NCI-H226 (cell line): ENCODE measurements around the gene PRXL2A.
"Not testable (repeated sequence)": the region's sequence is repeated elsewhere in the genome, so short reads cannot be mapped to it uniquely, and the experiment has no call there.

Experiments used
- DNase-seq: peaks from one replicate; pipeline ENCODE4 v3.0.0-alpha.2; 2015

Gene PRXL2A, protein sequence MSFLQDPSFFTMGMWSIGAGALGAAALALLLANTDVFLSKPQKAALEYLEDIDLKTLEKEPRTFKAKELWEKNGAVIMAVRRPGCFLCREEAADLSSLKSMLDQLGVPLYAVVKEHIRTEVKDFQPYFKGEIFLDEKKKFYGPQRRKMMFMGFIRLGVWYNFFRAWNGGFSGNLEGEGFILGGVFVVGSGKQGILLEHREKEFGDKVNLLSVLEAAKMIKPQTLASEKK

GRCh38 chr10:80408242-80409101, at the start of gene PRXL2A:
Gene PRXL2A (plus strand): TSS chr10:80408551. CDS start chr10:80420468, 11,917 bp downstream.
- DNase-seq: no peak

DNA sequence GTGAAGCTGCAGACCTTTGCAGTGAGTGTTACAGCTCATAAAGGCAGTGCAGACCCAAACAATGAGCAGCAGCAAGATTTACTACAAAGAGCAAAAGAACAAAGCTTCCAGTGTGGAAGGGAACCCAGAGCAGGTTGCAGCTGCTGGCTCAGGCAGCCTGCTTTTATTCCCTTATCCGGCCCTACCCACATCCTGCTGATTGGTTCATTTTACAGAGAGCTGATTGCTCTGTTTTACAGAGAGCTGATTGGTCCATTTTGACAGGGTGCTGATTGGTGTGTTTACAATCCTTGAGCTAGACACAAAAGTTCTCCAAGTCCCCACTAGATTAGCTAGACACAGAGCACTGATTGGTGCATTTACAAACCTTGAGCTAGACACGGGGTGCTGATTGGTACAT, 49.4 kb upstream of the PRXL2A start:
- DNase-seq: not testable (repeated sequence)

- DNase-seq: no peak
Measured at GRCh38 chr10:80359644-80360043, 48.7 kb upstream of the PRXL2A start.

- no peak for DNase-seq
Measured at GRCh38 chr10:80365510-80365909, 42.8 kb upstream of the PRXL2A start.

DNA sequence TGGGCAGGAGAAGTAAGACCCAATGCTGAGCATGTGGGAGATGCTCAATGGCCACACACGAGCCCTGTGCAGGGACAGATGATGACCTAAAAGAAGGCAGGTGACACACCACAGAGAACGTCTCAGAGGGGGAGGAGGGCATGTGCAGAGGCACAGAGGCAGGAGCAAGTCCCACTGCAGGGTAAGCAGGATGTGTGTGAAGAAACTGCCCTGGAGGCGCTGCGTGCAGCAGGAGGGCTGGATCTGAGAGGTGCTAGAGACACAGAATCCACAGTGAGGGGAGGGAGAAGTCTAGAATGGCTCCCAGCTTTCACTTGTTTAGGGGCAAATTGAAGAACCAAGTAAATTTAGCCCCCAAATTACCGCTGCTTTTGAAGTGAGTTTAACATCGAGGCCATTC, 36.9 kb upstream of the PRXL2A start:
- no peak for DNase-seq

DNA sequence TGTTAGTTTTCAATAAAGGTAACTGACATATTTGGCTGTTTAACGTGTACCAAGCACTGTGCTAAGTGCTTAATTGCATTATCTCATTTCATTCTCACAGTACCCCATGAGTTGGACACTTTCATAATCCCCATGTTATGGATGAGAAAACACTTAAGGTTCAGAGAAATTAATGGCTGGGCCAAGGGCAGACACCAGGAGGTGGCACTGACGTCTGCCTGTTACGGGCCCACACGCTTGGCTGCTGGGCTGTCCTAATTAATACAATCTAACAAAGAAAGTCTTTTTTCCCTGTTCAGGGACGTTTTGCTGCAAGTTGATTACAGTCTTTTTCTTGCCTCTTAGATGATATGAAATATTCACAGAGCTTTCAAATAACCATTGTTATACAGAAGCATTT, 35.7 kb upstream of the PRXL2A start:
- DNase-seq: no peak

DNA sequence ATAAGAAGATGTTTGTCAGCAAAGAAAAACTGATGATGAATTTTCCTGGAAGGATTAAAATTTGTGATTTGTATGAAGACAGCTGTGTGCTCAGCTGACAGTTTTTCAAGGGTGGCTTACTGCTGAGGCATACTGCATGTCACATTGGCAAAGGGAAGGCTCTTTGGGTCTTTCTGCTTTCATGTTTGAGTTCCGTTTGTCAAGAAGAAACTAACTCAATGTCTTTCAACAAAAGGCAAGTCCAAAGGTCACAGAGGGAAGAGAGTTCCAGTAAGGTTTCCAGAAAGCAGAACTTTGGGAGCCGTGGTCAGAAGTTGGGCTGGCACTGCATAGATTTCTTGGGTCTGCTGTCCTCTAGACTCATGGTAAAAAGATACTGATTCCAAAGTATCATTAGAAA, 34.8 kb upstream of the PRXL2A start:
- DNase-seq: no peak

DNA sequence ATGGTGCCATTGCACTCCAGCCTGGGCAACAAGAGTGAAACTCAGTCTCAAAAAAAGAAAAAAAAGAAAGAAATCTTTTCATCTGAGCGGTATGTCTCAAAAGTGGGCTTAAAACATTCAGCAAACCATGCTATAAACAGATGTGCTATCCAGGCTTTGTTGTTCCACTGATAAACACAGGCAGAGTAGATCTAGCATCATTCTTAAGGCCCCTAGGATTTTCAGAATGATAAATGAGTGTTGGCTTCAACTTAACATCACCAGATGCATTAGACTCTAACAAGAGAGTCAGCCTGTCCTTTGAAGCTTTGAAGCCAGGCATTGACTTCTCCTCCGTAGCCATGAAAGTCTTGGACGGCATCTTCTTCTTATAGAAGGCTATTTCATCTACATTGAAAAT, 28.6 kb upstream of the PRXL2A start:
- DNase-seq: no peak

DNA sequence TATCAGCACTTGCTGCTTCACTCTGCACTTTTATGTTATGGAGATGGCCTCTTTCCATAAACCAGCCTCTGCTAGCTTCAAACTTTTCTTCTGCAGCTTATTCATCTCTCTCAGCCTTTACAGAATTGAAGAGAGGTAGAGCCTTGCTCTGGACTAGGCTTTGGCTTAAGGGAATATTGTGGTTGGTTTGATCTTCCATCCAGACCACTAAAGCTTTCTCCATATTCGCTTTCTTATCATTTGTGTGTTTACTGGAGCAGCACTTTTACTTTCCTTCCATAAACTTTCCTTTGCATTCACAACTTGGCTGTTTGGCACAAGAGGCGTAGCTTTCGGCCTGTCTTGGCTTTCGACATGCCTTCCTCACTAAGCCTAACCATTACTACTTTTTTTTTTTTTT, 28.2 kb upstream of the PRXL2A start:
- no peak for DNase-seq

GRCh38 chr10:80382989-80383388, 25.4 kb upstream of the PRXL2A start:
- no peak for DNase-seq

- no peak for DNase-seq
Measured at GRCh38 chr10:80390740-80391139, 17.6 kb upstream of the PRXL2A start.

GRCh38 chr10:80392250-80392649, 16.1 kb upstream of the PRXL2A start:
- no peak for DNase-seq

- no peak for DNase-seq
Measured at GRCh38 chr10:80394358-80394916, 13.9 kb upstream of the PRXL2A start.

GRCh38 chr10:80397014-80397413, 11.3 kb upstream of the PRXL2A start:
- no peak for DNase-seq

DNA sequence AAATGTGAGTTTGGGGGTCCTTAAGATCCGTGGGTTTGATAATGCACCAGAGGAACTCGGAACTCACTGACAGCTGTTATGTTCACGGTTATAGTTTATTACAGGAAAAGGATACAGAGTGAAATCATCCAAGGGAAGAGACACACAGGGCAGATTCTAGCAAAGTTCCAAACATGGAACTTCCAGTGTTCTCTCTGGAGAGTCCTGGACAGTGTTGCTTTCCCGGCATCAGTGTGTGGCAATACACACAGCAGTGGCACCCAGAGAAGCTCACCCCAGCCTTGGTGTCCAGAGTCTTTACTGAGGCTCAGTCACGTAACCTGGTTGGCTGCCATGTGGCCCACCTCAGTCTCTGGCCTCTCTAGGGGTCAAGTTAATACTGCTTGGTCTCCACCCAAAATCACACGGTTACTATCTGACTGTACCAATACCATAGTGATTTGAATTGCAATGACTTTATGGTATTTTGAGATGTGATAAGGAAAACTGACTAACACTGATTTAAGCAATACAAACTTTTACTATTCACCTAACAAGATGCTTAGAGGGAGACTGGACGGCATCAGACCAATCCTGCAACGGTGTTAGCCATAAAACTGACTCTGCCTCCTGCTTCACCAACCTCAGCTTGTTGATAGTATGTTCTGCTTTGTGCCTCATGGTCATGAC, 8.1 kb upstream of the PRXL2A start:
- DNase-seq: no peak

- DNase-seq: no peak
Measured at GRCh38 chr10:80405035-80405434, 3.3 kb upstream of the PRXL2A start.

- no peak for DNase-seq
Measured at GRCh38 chr10:80405626-80406025, 2.7 kb upstream of the PRXL2A start.

DNA sequence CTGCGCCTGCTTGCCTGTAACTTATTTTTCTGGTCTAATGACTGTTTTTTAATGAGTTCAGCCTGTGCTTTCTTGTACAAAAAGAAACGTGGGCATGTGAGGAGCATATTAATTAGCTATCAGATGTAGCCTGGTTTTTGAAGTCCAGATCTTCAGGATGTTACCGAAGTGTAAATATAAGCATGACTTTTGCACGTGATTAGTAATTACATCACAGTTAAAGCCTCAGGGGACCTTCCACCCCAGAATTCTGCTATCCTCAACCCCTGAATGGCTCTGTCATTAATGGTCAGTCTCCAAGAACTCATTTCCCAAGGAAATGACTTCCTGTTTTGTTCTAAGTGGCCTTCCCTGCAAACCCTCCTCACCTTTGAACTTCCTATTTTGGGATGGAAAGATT, 2.1 kb upstream of the PRXL2A start:
- no peak for DNase-seq

GRCh38 chr10:80407812-80408241, 524 bp upstream of the PRXL2A start:
- DNase-seq: no peak

DNA sequence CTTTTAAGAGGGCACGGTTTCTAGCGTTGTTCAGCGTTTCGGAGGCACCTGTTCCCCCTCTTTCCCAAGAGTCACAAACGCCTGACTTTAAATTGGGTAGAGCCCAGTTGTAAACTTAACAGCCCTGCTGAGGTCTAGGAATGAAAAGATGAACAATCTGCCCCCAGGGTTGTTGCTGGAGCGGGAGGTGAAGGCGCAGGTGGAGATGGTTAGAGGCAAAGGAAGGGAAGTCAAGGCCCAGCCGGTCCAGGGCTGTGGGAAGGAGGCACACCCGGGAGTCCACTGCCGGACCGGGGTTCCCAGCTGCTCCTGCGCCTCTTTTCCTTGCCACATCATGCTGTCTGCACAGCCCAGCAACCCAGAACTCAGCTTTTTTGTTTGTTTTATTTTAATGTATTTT, 770 bp downstream of the PRXL2A start:
- no peak for DNase-seq

DNA sequence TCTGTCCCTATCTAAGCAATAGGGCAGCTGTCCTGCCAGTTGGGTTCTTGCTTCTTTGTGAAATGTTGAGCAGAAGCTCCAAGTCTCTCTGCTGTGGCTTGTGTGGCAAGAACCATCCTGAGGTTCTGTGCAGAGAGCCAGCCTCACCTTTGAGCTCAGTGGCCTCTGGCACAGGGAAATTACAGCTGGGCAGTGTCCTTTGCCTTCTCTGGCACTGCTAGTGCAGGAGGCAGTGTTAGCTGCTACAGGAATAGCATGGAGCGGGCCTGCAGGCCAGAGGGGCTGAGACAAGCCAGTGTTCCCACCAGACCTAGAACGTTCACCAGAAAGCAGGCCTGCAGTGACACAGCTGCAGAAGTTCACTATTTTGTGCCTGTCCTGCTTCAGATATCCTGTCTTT, 1.8 kb downstream of the PRXL2A start:
- no peak for DNase-seq

DNA sequence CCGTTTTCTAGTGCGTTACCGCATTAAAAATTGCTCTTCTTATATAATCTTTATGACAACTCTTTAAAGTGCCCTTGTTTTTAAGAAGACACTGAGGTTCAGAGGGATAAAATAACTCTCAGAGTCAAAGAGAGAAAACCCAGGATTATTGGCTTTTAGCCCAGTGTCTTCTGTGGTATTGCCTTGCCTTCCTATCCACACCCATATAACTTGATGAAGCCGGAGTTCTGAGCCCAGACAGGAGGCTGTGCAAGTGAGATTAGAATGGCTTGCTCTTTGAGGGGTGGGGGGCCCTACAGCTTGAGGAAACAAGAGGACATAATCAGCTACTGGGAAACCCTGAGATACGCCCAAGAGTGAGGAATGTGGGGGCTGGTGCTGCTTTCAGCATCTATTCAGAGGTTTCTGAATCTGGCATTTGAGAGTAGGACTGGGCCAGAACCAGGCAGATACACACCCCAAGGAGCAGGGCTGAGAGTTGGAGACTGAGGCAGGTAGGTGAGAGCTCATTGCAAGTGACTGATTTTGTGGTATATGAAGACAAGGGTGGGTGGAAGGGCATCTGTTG, 2.3 kb downstream of the PRXL2A start:
- no peak for DNase-seq

GRCh38 chr10:80411267-80411668, 2.9 kb downstream of the PRXL2A start:
- DNase-seq: no peak
